HL-60 (cell line): ENCODE data around the gene TBC1D22A.

Source experiments
- DNase-seq, 2 experiments: peaks; one replicate each; pipeline ENCODE4 v3.0.0-alpha.2; 2010 to 2020; ENCODE audit warnings: low read depth in 1 of 2, low spot score in 1 of 2
- H3K27ac ChIP-seq: fragments of 250-450 bp; sonication (Bioruptor Pico); replicated peaks from 2 replicates; pipeline ENCODE4 v1.5.1; 2020; ENCODE audit warnings: mild to moderate bottlenecking, moderate library complexity
- H3K27me3 ChIP-seq: fragments of 250-450 bp; sonication (Bioruptor Pico); 2 replicates; pipeline ENCODE4 v1.5.1; 2021; ENCODE audit warnings: mild to moderate bottlenecking, moderate library complexity; ENCODE audit not compliant: insufficient read depth, poor library complexity, severe bottlenecking
- H3K4me3 ChIP-seq: replicated peaks from 2 replicates; pipeline ENCODE4 v1.5.1; 2011; ENCODE audit warnings: mild to moderate bottlenecking, control low read depth, low read length; ENCODE audit not compliant: insufficient read depth
- CTCF ChIP-seq: IDR thresholded peaks from one replicate; pipeline ENCODE4 v1.5.1; 2011; ENCODE audit warnings: low read length, control low read depth, inconsistent platforms; ENCODE audit not compliant: insufficient read depth
- GABPA ChIP-seq: IDR thresholded peaks from 2 replicates; pipeline ENCODE4 v1.6.1; 2012; ENCODE audit warnings: low read depth
- POLR2AphosphoS5 ChIP-seq: IDR thresholded peaks from 2 replicates; pipeline ENCODE4 v1.6.1; 2012; ENCODE audit warnings: low read depth
- REST ChIP-seq: IDR thresholded peaks from 2 replicates; pipeline ENCODE4 v1.6.1; 2012; ENCODE audit warnings: low read depth; ENCODE audit not compliant: insufficient replicate concordance
- SPI1 ChIP-seq: IDR thresholded peaks from 2 replicates; pipeline ENCODE4 v1.6.1; 2012; ENCODE audit warnings: low read depth, mild to moderate bottlenecking, borderline replicate concordance

The TBC1D22A gene

GRCh38 chr22:46758121-46758520 is 4.3 kb upstream of the TBC1D22A start:
- TF ChIP-seq REST (no peak), GABPA (no peak), POLR2AphosphoS5 (no peak), CTCF (no peak), SPI1 (no peak)
- peak in 1 of 2 experiments; percentile 84 for DNase-seq
- no peaks in the 10 kb centered on the region for H3K27me3 ChIP-seq
- H3K4me3 ChIP-seq: no peak overlapping the region
- peak overlapping the region; percentile 54 for H3K27ac ChIP-seq

GRCh38 chr22:46758867-46759290 is 3.6 kb upstream of the TBC1D22A start:
- peak overlapping the region; percentile 54 for H3K27ac ChIP-seq
- TF ChIP-seq CTCF: peak; percentile 72
- no peak for TF ChIP-seq POLR2AphosphoS5
- peak in 1 of 2 experiments; percentile 65 for DNase-seq
- H3K27me3 ChIP-seq: no peaks in the 10 kb centered on the region
- no peak overlapping the region for H3K4me3 ChIP-seq

GRCh38 chr22:46761017-46761416 is 1.4 kb upstream of the TBC1D22A start:
- H3K27me3 ChIP-seq: no peaks in the 10 kb centered on the region
- no peak overlapping the region for H3K4me3 ChIP-seq
- no peak overlapping the region; the same call in 1 of the 2 replicates for H3K27ac ChIP-seq
- TF ChIP-seq GABPA (no peak), CTCF (no peak), POLR2AphosphoS5 (no peak), SPI1 (no peak), REST (no peak)
- no peak for DNase-seq
